Keratinocyte (primary cell): ENCODE data around the gene HCCS. TPM values are rescaled to one million over a fixed set of nuclear protein-coding genes. Genes with fewer than 3 reads are reported as not detected.

Experiments
- DNase-seq: peaks from one replicate; pipeline ENCODE4 v3.0.0-alpha.2; 2011; ENCODE audit warnings: low read depth, missing footprints, low spot score
- FAIRE-seq: peaks from 2 replicates; lab custom pipeline; 2011; peaks lifted over from hg19 to GRCh38; lab: Jason Lieb, UNC
- H2AFZ ChIP-seq: 2 replicates; pipeline ENCODE4 v1.6.0; 2012; ENCODE audit warnings: low read length, control low read depth, inconsistent platforms; ENCODE audit not compliant: control insufficient read depth
- H3K27ac ChIP-seq: 2 replicates; pipeline ENCODE4 v1.5.1; 2011; ENCODE audit warnings: low read length; ENCODE audit not compliant: control insufficient read depth, insufficient read depth
- H3K27me3 ChIP-seq: 3 replicates; pipeline ENCODE4 v1.6.0; 2011; ENCODE audit warnings: low read length; ENCODE audit not compliant: control insufficient read depth, insufficient read depth; ENCODE audit errors: extremely low read depth
- H3K36me3 ChIP-seq, 2 experiments: 2 replicates in 1 of 2; 3 replicates in 1 of 2; pipeline ENCODE4 v1.5.1; 2011; ENCODE audit warnings: low read length in 2 of 2, mild to moderate bottlenecking in 1 of 2; ENCODE audit not compliant: control insufficient read depth in 2 of 2, insufficient read depth in 2 of 2; ENCODE audit errors: extremely low read depth in 1 of 2
- H3K4me1 ChIP-seq: 3 replicates; pipeline ENCODE4 v1.5.1; 2011; ENCODE audit warnings: low read length; ENCODE audit not compliant: control insufficient read depth, insufficient read depth; ENCODE audit errors: extremely low read depth
- H3K4me2 ChIP-seq: 3 replicates; pipeline ENCODE4 v1.6.0; 2011; ENCODE audit warnings: low read depth, low read length; ENCODE audit not compliant: control insufficient read depth, insufficient read depth; ENCODE audit errors: extremely low read depth
- H3K4me3 ChIP-seq, 3 experiments: fragments of 200-600 bp in 1 of 3; sonication (generic) in 1 of 3; 2 replicates in 2 of 3; 3 replicates in 1 of 3; pipeline ENCODE4 v1.5.1; 2011 to 2016; ENCODE audit warnings: low read length in 3 of 3, mild to moderate bottlenecking in 3 of 3, control low read depth in 2 of 3, inconsistent platforms in 1 of 3, low read depth in 1 of 3, mixed read lengths in 1 of 3, mixed run types in 1 of 3, moderate library complexity in 1 of 3; ENCODE audit not compliant: control insufficient read depth in 2 of 3, insufficient read depth in 2 of 3; ENCODE audit errors: extremely low read depth in 1 of 3
- H3K79me2 ChIP-seq: 2 replicates; pipeline ENCODE4 v1.6.0; 2012; ENCODE audit warnings: low read length; ENCODE audit not compliant: control insufficient read depth, insufficient read depth
- H3K9ac ChIP-seq: 3 replicates; pipeline ENCODE4 v1.6.0; 2011; ENCODE audit warnings: low read length; ENCODE audit not compliant: control insufficient read depth, insufficient read depth; ENCODE audit errors: extremely low read depth
- H3K9me1 ChIP-seq: 3 replicates; pipeline ENCODE4 v1.6.0; 2011; ENCODE audit warnings: low read length; ENCODE audit not compliant: control insufficient read depth, insufficient read depth; ENCODE audit errors: extremely low read depth
- H3K9me3 ChIP-seq: 2 replicates; pipeline ENCODE4 v1.5.1; 2012; ENCODE audit warnings: low read depth, low read length; ENCODE audit not compliant: control insufficient read depth
- H4K20me1 ChIP-seq: 3 replicates; pipeline ENCODE4 v1.6.0; 2011; ENCODE audit warnings: low read length; ENCODE audit not compliant: control insufficient read depth, insufficient read depth; ENCODE audit errors: extremely low read depth
- EZH2 ChIP-seq: IDR thresholded peaks from one replicate; pipeline ENCODE4 v1.6.1; 2012; ENCODE audit warnings: inconsistent platforms, mild to moderate bottlenecking, low read length, moderate library complexity
- dilution Hi-C: fragments of 300-500 bp; cut with MboI; formaldehyde crosslinking; loops from one replicate; pipeline ENCODE4 v1.7.0; 2020; ENCODE audit warnings: low sequenced_read_pairs; ENCODE audit not compliant: extremely low pct_ligation_motif_present
- polyA plus RNA-seq, 5 experiments: library from polyadenylated mRNA; depleted of rRNA in 3 of 5; stranded (reverse) in 3 of 5; stranded (forward) in 1 of 5; unstranded in 1 of 5; fragments of >200 nt; gene quantifications; 1 replicate in 1 of 5; 2 replicates in 3 of 5; 3 replicates in 1 of 5; pipeline versions ENCODE4 v1.2.1 to v1.2.3, GENCODE V29; 2011 to 2012; ENCODE audit warnings: missing spikeins in 2 of 5, low read depth in 1 of 5, low replicate concordance in 1 of 5
- TF ChIP-seq, protein P1 (sequence below), 3 experiments: IDR thresholded peaks in 1 of 3; conservative IDR thresholded peaks in 1 of 3; optimal IDR thresholded peaks in 1 of 3; 2 replicates in 2 of 3; 3 replicates in 1 of 3; pipeline versions ENCODE3 to v1.5.1; 2011; ENCODE audit warnings: low read length in 3 of 3, mild to moderate bottlenecking in 3 of 3, moderate library complexity in 2 of 3, control low read depth in 1 of 3, inconsistent platforms in 1 of 3; ENCODE audit not compliant: insufficient read depth in 2 of 3; ENCODE audit errors: extremely low read depth in 1 of 3

HCCS gene
- polyA plus RNA-seq, 1 donor (not counting 4 experiments of a cell fraction or from before 2014, with no cell fraction given): 45.3 TPM

DNA sequence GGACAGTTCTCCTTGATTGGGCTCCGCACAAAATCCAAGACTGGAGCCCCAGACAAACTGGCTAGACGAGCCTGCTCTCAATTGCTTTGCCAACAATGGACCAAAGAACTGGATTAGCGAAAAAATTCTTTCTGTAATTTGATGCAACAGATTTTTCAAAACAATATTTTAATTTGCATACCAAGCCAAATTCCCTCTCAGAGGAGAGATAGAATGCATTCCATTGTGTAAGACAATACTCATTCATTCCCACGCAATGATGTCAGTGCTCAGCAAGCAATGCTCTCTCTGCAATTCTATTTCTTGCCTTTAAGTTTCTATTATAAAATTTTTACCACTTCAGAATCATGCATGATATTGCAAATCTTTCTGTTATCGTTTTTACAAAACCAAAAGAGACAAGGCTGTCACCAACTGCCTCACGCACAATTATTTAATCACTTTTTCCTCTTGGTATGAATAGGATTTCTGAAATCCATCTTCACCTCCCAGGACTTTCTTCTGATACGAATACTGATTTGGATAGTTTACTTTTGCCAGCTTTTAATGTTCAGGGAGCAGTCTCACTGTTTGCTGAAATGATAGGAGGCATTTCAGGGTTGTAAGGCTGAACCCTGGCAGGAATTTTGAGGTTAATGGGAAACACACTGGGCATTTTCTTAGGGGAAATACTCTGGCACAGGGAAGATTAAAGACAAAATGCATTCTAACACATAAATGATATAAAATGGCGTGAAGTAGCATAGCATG, 46.1 kb upstream of the HCCS start:
- no peak for FAIRE-seq
- Histone ChIP-seq H3K27ac (peak overlapping the region; percentile 17), H3K9me3 (no peaks in the 10 kb centered on the region), H3K79me2 (no peaks in the 10 kb centered on the region), H3K27me3 (no peaks in the 10 kb centered on the region), H3K4me3 (no peak overlapping the region), H3K4me2 (peak overlapping the region; percentile 35), H3K9ac (no peak overlapping the region), H2AFZ (no peak overlapping the region), H3K9me1 (no peaks in the 10 kb centered on the region), H4K20me1 (no peaks in the 10 kb centered on the region), H3K36me3 (no peaks in the 10 kb centered on the region), H3K4me1 (peaks cover 9% of the 10 kb centered on the region)
- TF ChIP-seq EZH2: no peak
- TF ChIP-seq, protein P1, sequence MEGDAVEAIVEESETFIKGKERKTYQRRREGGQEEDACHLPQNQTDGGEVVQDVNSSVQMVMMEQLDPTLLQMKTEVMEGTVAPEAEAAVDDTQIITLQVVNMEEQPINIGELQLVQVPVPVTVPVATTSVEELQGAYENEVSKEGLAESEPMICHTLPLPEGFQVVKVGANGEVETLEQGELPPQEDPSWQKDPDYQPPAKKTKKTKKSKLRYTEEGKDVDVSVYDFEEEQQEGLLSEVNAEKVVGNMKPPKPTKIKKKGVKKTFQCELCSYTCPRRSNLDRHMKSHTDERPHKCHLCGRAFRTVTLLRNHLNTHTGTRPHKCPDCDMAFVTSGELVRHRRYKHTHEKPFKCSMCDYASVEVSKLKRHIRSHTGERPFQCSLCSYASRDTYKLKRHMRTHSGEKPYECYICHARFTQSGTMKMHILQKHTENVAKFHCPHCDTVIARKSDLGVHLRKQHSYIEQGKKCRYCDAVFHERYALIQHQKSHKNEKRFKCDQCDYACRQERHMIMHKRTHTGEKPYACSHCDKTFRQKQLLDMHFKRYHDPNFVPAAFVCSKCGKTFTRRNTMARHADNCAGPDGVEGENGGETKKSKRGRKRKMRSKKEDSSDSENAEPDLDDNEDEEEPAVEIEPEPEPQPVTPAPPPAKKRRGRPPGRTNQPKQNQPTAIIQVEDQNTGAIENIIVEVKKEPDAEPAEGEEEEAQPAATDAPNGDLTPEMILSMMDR (optimal IDR thresholded peaks at IDR 0.05 in 1 of 3, IDR thresholded peaks at IDR 0.05 in 1 of 3, conservative IDR thresholded peaks at IDR 0.05 in 1 of 3; ENCODE audit: extremely low read depth in 1 of 3, insufficient read depth in 2 of 3, low read length in 3 of 3): no peak
- dilution Hi-C loops: no loop called here
- no peak for DNase-seq

DNA sequence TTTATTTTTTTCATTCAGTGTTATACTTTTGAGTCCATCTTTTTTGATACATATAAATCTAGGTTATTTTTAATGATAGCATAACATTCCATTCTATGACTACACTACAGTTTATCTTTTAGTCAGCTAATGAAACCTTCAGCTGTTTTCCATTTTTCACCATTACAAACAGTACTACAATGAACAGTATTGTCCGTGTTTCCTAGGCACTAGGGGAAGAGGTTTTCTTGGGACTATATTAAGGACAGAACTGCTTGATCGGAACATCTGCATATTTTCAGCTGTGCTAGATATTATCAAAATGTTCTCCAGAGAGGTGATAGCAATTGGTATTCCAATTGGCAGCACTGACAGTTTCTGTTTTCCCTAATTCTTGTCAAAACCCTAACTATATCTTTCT, 44.3 kb upstream of the HCCS start:
- TF ChIP-seq EZH2: no peak
- TF ChIP-seq, protein P1 (optimal IDR thresholded peaks at IDR 0.05 in 1 of 3, IDR thresholded peaks at IDR 0.05 in 1 of 3, conservative IDR thresholded peaks at IDR 0.05 in 1 of 3; ENCODE audit: extremely low read depth in 1 of 3, insufficient read depth in 2 of 3, low read length in 3 of 3): no peak
- Histone ChIP-seq H3K9ac (no peak overlapping the region), H3K9me1 (no peaks in the 10 kb centered on the region), H3K27me3 (no peaks in the 10 kb centered on the region), H3K4me3 (no peak overlapping the region), H3K4me2 (no peak overlapping the region), H3K27ac (no peak overlapping the region), H4K20me1 (no peaks in the 10 kb centered on the region), H3K9me3 (no peaks in the 10 kb centered on the region), H2AFZ (no peak overlapping the region), H3K4me1 (peaks cover 2% of the 10 kb centered on the region), H3K36me3 (no peaks in the 10 kb centered on the region), H3K79me2 (no peaks in the 10 kb centered on the region)
- dilution Hi-C loops: no loop called here
- no peak for FAIRE-seq
- no peak for DNase-seq
